HepG2 (cell line): ENCODE results near the gene ZSWIM6.

Source experiments
- ATF4 ChIP-seq, 2 experiments: fragments of 450-650 bp in 1 of 2; sonication (generic) in 1 of 2; formaldehyde crosslinking; IDR thresholded peaks; 2 replicates each; pipeline versions ENCODE4 v1.5.0 to v1.8.0; 2020 to 2022; ENCODE audit warnings: mild to moderate bottlenecking in 1 of 2, missing genetic modification reagents in 1 of 2
- CTCF ChIP-seq: sonication (generic); formaldehyde crosslinking; IDR thresholded peaks from 2 replicates; pipeline ENCODE4 v1.5.0; 2020; ENCODE audit warnings: mild to moderate bottlenecking, missing genetic modification reagents, moderate library complexity
- HDAC2 ChIP-seq: sonication (generic); formaldehyde crosslinking; IDR thresholded peaks from 2 replicates; pipeline ENCODE4 v1.4.0; 2020; ENCODE audit warnings: missing genetic modification reagents
- JUN ChIP-seq: sonication (generic); formaldehyde crosslinking; IDR thresholded peaks from 2 replicates; pipeline ENCODE4 v1.4.0; 2020; ENCODE audit warnings: mild to moderate bottlenecking, missing genetic modification reagents
- MXD4 ChIP-seq: IDR thresholded peaks from 2 replicates; pipeline ENCODE4 v1.6.1; 2016; ENCODE audit warnings: mild to moderate bottlenecking, missing biosample characterization, missing genetic modification reagents
- NR2F1 ChIP-seq, 2 experiments: fragments of 450-650 bp in 1 of 2; formaldehyde crosslinking in 1 of 2; IDR thresholded peaks; 2 replicates each; pipeline versions ENCODE4 v1.5.0 to v1.6.1; 2016 to 2020; ENCODE audit warnings: mild to moderate bottlenecking in 1 of 2, missing compliant biosample characterization in 1 of 2, missing genetic modification reagents in 1 of 2, moderate library complexity in 1 of 2
- POLR2AphosphoS5 ChIP-seq: IDR thresholded peaks from 2 replicates; pipeline ENCODE4 v1.6.1; 2012; ENCODE audit warnings: low read depth, low read length
- SAFB2 ChIP-seq: sonication (generic); formaldehyde crosslinking; IDR thresholded peaks from 2 replicates; pipeline ENCODE4 v1.5.1; 2020; ENCODE audit warnings: missing genetic modification reagents, low read depth, mild to moderate bottlenecking, borderline replicate concordance
- SNRNP70 ChIP-seq: fragments of 200-400 bp; formaldehyde crosslinking; IDR thresholded peaks from 2 replicates; pipeline ENCODE4 v1.6.1; 2017; ENCODE audit warnings: mild to moderate bottlenecking, low read depth, low read length, moderate library complexity
- ZNF3 ChIP-seq: IDR thresholded peaks from 2 replicates; pipeline ENCODE4 v1.7.0; 2017; ENCODE audit warnings: inconsistent platforms
- ZNF589 ChIP-seq: sonication (generic); formaldehyde crosslinking; conservative IDR thresholded peaks from 2 replicates; pipeline ENCODE4 v1.8.0; 2022; ENCODE audit warnings: mild to moderate bottlenecking, moderate library complexity, missing genetic modification reagents

- TF ChIP-seq NR2F1 (CRISPR knock-in tag; IDR thresholded peaks at IDR 0.05) (no peak), MXD4 (CRISPR knock-in tag) (no peak), JUN (CRISPR knock-in tag) (no peak), SNRNP70 (no peak), SAFB2 (CRISPR knock-in tag) (no peak), HDAC2 (CRISPR knock-in tag) (no peak), POLR2AphosphoS5 (no peak), ZNF589 (CRISPR knock-in tag) (no peak), ATF4 (CRISPR knock-in tag; IDR thresholded peaks at IDR 0.05) (no peak), CTCF (CRISPR knock-in tag) (no peak), ZNF3 (CRISPR knock-in tag) (no peak)
These were observed 10.4 kb upstream of the ZSWIM6 start for GRCh38 chr5:61321669-61322068.
